Smooth muscle cell of the coronary artery (primary cell): Measurements from ENCODE around the gene RPP30. TPM values are rescaled to one million over a fixed set of nuclear protein-coding genes. Genes with fewer than 3 reads are reported as not detected.

Experiments used
- total RNA-seq: library from RNA; depleted of rRNA; stranded (reverse); fragments of >200 nt; gene quantifications from 2 replicates; pipeline ENCODE4 v1.2.3, GENCODE V29; 2014; ENCODE audit warnings: low replicate concordance

The RPP30 gene
- total RNA-seq: 16.6 and 28.0 TPM in 2 replicates

DNA sequence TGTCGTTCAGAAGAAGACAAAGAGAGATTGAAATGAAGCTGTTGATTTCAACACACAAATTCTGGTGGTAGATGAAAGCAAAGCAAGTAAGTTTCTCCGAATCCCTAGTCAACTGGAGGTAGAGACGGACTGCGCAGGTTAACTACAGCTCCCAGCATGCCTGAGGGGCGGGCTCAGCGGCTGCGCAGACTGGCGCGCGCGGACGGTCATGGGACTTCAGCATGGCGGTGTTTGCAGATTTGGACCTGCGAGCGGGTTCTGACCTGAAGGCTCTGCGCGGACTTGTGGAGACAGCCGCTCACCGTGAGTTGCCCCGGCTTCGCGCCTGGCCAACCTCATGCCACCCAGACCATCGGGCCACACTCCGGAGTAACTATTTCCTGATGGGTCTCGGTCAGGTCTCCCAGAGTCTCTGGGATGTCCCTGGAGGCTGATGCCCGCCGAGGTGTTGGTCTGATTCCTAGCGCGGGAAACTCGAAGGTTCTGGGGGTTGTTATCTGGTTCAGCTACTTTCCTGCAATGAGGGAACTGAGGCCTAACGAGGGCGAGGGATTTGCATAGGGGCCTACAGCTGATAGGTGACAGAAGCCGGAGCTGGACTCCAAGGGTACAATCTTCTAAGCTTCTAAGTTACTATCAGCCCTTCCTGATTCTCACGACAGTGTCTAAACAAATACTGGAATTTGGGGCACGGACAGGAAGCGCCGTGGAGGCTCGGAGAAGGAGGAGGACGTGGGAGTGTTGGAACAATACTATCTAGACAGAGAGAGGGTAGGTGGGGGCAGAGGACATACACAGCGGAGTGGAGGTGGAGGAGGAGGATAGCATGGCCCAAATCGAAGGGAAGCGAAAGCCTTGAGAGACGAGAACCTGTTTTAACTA, at the start of gene RPP30:
Gene RPP30 (plus strand): TSS at position 209 of the 882 bp plus-strand sequence. CDS start 13 bp downstream, at position 222.

DNA sequence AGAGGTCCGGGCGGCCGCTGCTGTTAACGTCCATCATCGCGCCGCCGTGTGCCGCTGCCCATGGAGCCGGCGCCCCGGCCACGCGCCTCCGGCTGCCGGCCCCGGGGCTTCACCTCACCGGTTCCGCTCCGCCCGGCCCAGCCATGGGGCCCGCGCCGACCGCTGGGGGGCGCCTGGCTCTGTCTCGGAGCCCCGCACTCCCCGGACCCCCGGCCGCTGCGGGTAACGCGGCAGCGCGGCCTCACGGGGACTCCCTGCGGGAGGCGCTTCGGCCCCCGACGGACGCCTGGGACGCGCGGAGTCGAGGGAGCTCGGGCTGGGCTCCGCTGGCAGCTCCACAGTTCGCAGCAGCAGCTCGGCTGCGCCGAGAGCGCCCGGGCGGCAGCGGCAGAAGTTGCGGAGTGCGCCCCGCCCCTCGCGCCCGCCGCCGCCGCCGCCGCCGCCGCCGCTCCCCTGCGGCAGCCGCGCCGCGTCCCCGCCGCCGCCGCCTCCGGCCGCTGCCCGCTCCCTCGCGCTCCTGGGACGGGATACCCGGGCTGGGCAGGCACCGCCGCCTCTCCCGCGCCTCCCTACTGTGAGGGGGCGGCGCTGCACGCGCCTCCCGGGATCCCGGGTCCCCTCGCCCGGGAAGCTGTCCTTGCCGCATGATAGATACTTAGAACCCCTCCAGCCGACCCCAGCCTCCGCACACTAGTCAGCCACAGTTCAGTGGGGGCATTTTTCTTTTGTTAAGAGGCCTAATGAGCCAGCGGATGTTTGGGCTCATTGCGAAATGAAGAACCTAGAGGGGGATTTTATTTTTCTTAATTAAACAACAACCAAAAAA, 13.9 kb upstream of the RPP30 start, which contains the start of gene HTR7:
Gene HTR7 (minus strand): TSS at position 405 of the 826 bp plus-strand sequence. CDS start 368 bp downstream, at position 37.

DNA sequence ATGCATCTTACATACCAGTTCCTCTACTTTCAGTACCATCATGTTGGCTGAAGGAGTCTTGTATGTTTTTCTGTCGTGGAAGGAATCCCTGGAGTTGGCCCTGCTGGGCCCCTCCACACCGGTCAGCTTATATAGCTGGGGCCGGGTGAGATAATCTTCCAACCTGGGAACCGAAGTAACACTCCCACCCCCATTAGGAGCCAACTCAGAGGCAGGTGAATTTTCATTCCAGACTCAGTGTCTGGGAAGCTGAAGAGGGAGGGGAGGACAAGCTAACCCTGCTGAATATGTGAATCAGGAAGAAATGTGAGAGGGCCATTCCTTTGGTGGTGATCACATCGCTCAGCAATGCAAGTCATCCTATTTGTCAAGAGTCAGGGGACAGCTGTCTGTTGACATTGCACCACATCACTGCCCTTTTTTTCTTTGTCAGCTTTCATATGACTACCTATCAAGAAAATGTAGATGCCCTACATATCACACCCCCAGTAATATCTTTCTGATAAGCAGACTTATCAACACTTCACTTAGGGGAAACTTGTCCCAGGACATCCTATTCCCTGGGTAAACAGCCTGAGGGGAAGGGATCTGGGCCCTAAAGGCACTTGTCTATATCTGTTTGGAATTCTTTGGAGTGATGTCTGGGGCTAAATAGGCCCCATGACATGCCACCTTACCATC, 49.4 kb downstream of the RPP30 start, which contains the start of gene ANKRD1:
Gene ANKRD1 (minus strand): TSS at position 102 of the 681 bp plus-strand sequence. CDS start 60 bp downstream, at position 42.

Other genes starting within 250 kb of the RPP30 start
- gene HTR7, start 13.9 kb upstream of the RPP30 start, total RNA-seq: 0.94 and 5.3 TPM in 2 replicates
- gene ANKRD1, start 49.1 kb downstream of the RPP30 start, total RNA-seq: 1.5 and 315 TPM in 2 replicates